OCI-LY7 (cell line): ENCODE results near the gene MIOS. TPM values are rescaled to one million over a fixed set of nuclear protein-coding genes. Genes with fewer than 3 reads are reported as not detected.
A peak's percentile ranks its signal among the peaks of the same experiment; 100 is the strongest.

Source experiments
- BruUV-seq: library from RNA; stranded (reverse); fragments of 400-500 nt; replicated peaks from 2 replicates; lab custom pipeline; 2021; lab: Mats Ljungman, UMichigan
- CTCF ChIA-PET: fragments of 300-600 bp; sonication (Branson Sonifier 250); formaldehyde crosslinking; loops from one replicate; lab custom pipeline; 2022; ENCODE audit warnings: antibody characterized with exemption; ENCODE audit not compliant: unreplicated experiment; lab: Charles Lee
- POLR2A ChIA-PET: fragments of 300-600 bp; sonication (Branson Sonifier 250); formaldehyde crosslinking; loops from one replicate; lab custom pipeline; 2022; ENCODE audit warnings: antibody characterized with exemption; lab: Charles Lee
- DNase-seq: peaks from one replicate; pipeline ENCODE4 v3.0.0-alpha.2; 2015; ENCODE audit warnings: low spot score
- H2AFZ ChIP-seq: fragments of 200-600 bp; sonication (generic), shearing (Covaris generic); 2 replicates; pipeline ENCODE4 v1.6.1; 2014; ENCODE audit warnings: mild to moderate bottlenecking, antibody characterized with exemption, low read length, moderate library complexity
- H3K27ac ChIP-seq: fragments of 200-600 bp; sonication (generic); 2 replicates; pipeline ENCODE4 v1.5.1; 2014; ENCODE audit warnings: mixed run types, low read depth, mild to moderate bottlenecking, moderate library complexity, low read length, inconsistent platforms; ENCODE audit not compliant: poor library complexity, severe bottlenecking
- H3K36me3 ChIP-seq: fragments of 200-600 bp; sonication (generic); 2 replicates; pipeline ENCODE4 v1.6.1; 2014; ENCODE audit warnings: mild to moderate bottlenecking, antibody characterized with exemption, low read length, moderate library complexity, mixed read lengths; ENCODE audit not compliant: insufficient read depth
- H3K4me1 ChIP-seq: fragments of 200-600 bp; sonication (generic); 2 replicates; pipeline ENCODE4 v1.5.1; 2014; ENCODE audit warnings: mild to moderate bottlenecking, low read length; ENCODE audit not compliant: insufficient read depth, poor library complexity, severe bottlenecking
- H3K4me2 ChIP-seq: fragments of 200-600 bp; sonication (generic); 2 replicates; pipeline ENCODE4 v1.6.1; 2014; ENCODE audit warnings: mild to moderate bottlenecking, low read length
- H3K4me3 ChIP-seq: fragments of 200-600 bp; sonication (generic); 2 replicates; pipeline ENCODE4 v1.5.1; 2014; ENCODE audit warnings: mild to moderate bottlenecking, low read depth, low read length; ENCODE audit not compliant: poor library complexity, severe bottlenecking
- H3K79me2 ChIP-seq: fragments of 200-600 bp; sonication (generic); 2 replicates; pipeline ENCODE4 v1.6.1; 2016; ENCODE audit warnings: low read depth, mild to moderate bottlenecking, low read length, moderate library complexity, mixed read lengths; ENCODE audit not compliant: insufficient read depth
- H3K9me2 ChIP-seq: fragments of 200-600 bp; sonication (generic); 2 replicates; pipeline ENCODE4 v1.6.1; 2016; ENCODE audit warnings: mild to moderate bottlenecking, low read length, mixed read lengths; ENCODE audit not compliant: insufficient read depth
- H3K9me3 ChIP-seq: fragments of 200-600 bp; sonication (generic); 2 replicates; pipeline ENCODE4 v1.6.1; 2014; ENCODE audit warnings: mild to moderate bottlenecking, mixed run types, low read length, mixed read lengths
- H4K20me1 ChIP-seq: fragments of 200-600 bp; sonication (generic); 2 replicates; pipeline ENCODE4 v1.6.1; 2014; ENCODE audit warnings: mild to moderate bottlenecking, antibody characterized with exemption, low read length, moderate library complexity, mixed read lengths; ENCODE audit not compliant: insufficient read depth
- CTCF ChIP-seq: fragments of 200-600 bp; sonication (generic); conservative IDR thresholded peaks from 2 replicates; pipeline ENCODE4 v1.5.1; 2014; ENCODE audit warnings: mild to moderate bottlenecking, antibody characterized with exemption, low read length, moderate library complexity, mixed read lengths
- EZH2phosphoT487 ChIP-seq: fragments of 200-600 bp; sonication (generic); IDR thresholded peaks from 2 replicates; pipeline ENCODE4 v1.6.1; 2018; ENCODE audit warnings: low read depth, borderline replicate concordance, mild to moderate bottlenecking, mixed run types, antibody characterized with exemption, low read length, moderate library complexity, mixed read lengths
- intact Hi-C: fragments of 100-400 bp; cut with micrococcal nuclease; formaldehyde crosslinking; loops from one replicate; pipeline ENCODE4 v1.10.0; 2022; ENCODE audit not compliant: unreplicated experiment
- total RNA-seq, 2 experiments: library from RNA; depleted of rRNA in 1 of 2; stranded (reverse); fragments of >200 nt in 1 of 2; shearing (Covaris generic) in 1 of 2; gene quantifications; 2 replicates each; pipeline ENCODE4 v1.2.3, GENCODE V29; 2014 to 2022

Gene MIOS
- total RNA-seq, 2 experiments from 2014 or later: 24.9 to 25.8 TPM

GRCh38 chr7:7577888-7578287, 11.2 kb downstream of the MIOS start:
- peak; percentile 11 for DNase-seq
- TF ChIP-seq EZH2phosphoT487 (no peak), CTCF (no peak)
- BruUV-seq: no TSS peak
- ChIA-PET CTCF (interaction anchor here (0.6 kb wide), 1 partner anchor 9 kb away, joined by 3 read pairs; no protein-coding TSS in a partner anchor), POLR2A (no interaction called here)
- intact Hi-C loops: no loop called here
- Histone ChIP-seq H3K9me2 (no peaks in the 10 kb centered on the region), H3K4me2 (no peak overlapping the region), H3K27ac (no peak overlapping the region), H3K36me3 (peaks cover 38% of the 10 kb centered on the region), H3K4me3 (no peak overlapping the region), H3K4me1 (peaks cover 10% of the 10 kb centered on the region), H4K20me1 (0 out of 2 replicates have a peak, but pooled peaks cover 5% of the 10 kb centered on the region), H3K79me2 (no peaks in the 10 kb centered on the region), H2AFZ (no peak overlapping the region), H3K9me3 (no peaks in the 10 kb centered on the region)

GRCh38 chr7:7579638-7580037, 13.0 kb downstream of the MIOS start:
- ChIA-PET CTCF (no interaction called here), POLR2A (interaction anchor here (0.6 to 1.0 kb wide), 4 partner anchors 8 to 33 kb away, joined by 3 to 6 read pairs (median 4); no protein-coding TSS in a partner anchor)
- TF ChIP-seq EZH2phosphoT487 (no peak), CTCF (no peak)
- Histone ChIP-seq H3K79me2 (no peaks in the 10 kb centered on the region), H2AFZ (no peak overlapping the region), H3K27ac (no peak overlapping the region), H3K4me3 (no peak overlapping the region), H4K20me1 (0 out of 2 replicates have a peak, but pooled peaks cover 5% of the 10 kb centered on the region), H3K4me2 (no peak overlapping the region), H3K9me3 (no peaks in the 10 kb centered on the region), H3K4me1 (peaks cover 10% of the 10 kb centered on the region), H3K9me2 (no peaks in the 10 kb centered on the region), H3K36me3 (peaks cover 24% of the 10 kb centered on the region)
- no TSS peak for BruUV-seq
- intact Hi-C loops: no loop called here
- DNase-seq: no peak

- BruUV-seq: no TSS peak
- peaks cover 10% of the 10 kb centered on the region for H3K4me1 ChIP-seq
- no peak for DNase-seq
- H3K36me3 ChIP-seq: peaks cover 18% of the 10 kb centered on the region
- H3K4me2 ChIP-seq: no peak overlapping the region
- no peaks in the 10 kb centered on the region for H3K79me2 ChIP-seq
- no peak overlapping the region for H3K4me3 ChIP-seq
- no peaks in the 10 kb centered on the region for H3K9me2 ChIP-seq
- TF ChIP-seq EZH2phosphoT487 (no peak), CTCF (no peak)
- no peak overlapping the region for H3K27ac ChIP-seq
- no peak overlapping the region for H2AFZ ChIP-seq
- 0 out of 2 replicates have a peak, but pooled peaks cover 3% of the 10 kb centered on the region for H4K20me1 ChIP-seq
- POLR2A ChIA-PET: no interaction called here
- CTCF ChIA-PET: no interaction called here
- no peaks in the 10 kb centered on the region for H3K9me3 ChIP-seq
- intact Hi-C loops: no loop called here
Observed at GRCh38 chr7:7581531-7582179, 15.0 kb downstream of the MIOS start.
